Measurements from ENCODE around the gene MYRIP. TPM values are rescaled to one million over a fixed set of nuclear protein-coding genes. Genes with fewer than 3 reads are reported as not detected.
A peak's percentile ranks its signal among the peaks of the same experiment; 100 is the strongest.
"Not testable (repeated sequence)": the region's sequence is repeated elsewhere in the genome, so short reads cannot be mapped to it uniquely, and the experiment has no call there.

The MYRIP gene
- 2.5 and 2.7 TPM in 2 replicates for total RNA-seq (2014; rRNA removed; shearing (Covaris generic))
- polyA plus RNA-seq (2014; cell fraction: nucleus; rRNA removed) = 0.18 and 0.35 TPM in 2 replicates

GRCh38 chr3:39809181-39809994 is at the start of gene MYRIP:
TSS of gene MYRIP (plus strand) at chr3:39809609. CDS start at chr3:39900817, 91,208 bp downstream.
- DNase-seq (ENCODE audit: extremely low read depth, low read depth) = peak; percentile 47

- DNase-seq (ENCODE audit: extremely low read depth, low read depth) = no peak
Measured at GRCh38 chr3:39760325-39760724, 49.1 kb upstream of the MYRIP start.

GRCh38 chr3:39762537-39763070 is 46.8 kb upstream of the MYRIP start:
- no peak for DNase-seq (ENCODE audit: extremely low read depth, low read depth)

- no peak for DNase-seq (ENCODE audit: extremely low read depth, low read depth)
Measured at GRCh38 chr3:39763390-39763789, 46.0 kb upstream of the MYRIP start.

GRCh38 chr3:39765575-39765974 is 43.8 kb upstream of the MYRIP start:
- DNase-seq (ENCODE audit: extremely low read depth, low read depth) = no peak

GRCh38 chr3:39766433-39766832 is 43.0 kb upstream of the MYRIP start:
- no peak for DNase-seq (ENCODE audit: extremely low read depth, low read depth)

- not testable (repeated sequence) for DNase-seq (ENCODE audit: extremely low read depth, low read depth)
Measured at GRCh38 chr3:39766909-39767308, 42.5 kb upstream of the MYRIP start.

GRCh38 chr3:39778168-39778567 is 31.2 kb upstream of the MYRIP start:
- not testable (repeated sequence) for DNase-seq (ENCODE audit: extremely low read depth, low read depth)

- DNase-seq (ENCODE audit: extremely low read depth, low read depth) = no peak
Measured at GRCh38 chr3:39779511-39780230, 29.7 kb upstream of the MYRIP start.

GRCh38 chr3:39780352-39780751 is 29.1 kb upstream of the MYRIP start:
- no peak for DNase-seq (ENCODE audit: extremely low read depth, low read depth)

- no peak for DNase-seq (ENCODE audit: extremely low read depth, low read depth)
Measured at GRCh38 chr3:39781025-39781424, 28.4 kb upstream of the MYRIP start.

GRCh38 chr3:39781632-39782031 is 27.8 kb upstream of the MYRIP start:
- no peak for DNase-seq (ENCODE audit: extremely low read depth, low read depth)

GRCh38 chr3:39783680-39784079 is 25.7 kb upstream of the MYRIP start:
- DNase-seq (ENCODE audit: extremely low read depth, low read depth) = no peak

- no peak for DNase-seq (ENCODE audit: extremely low read depth, low read depth)
Measured at GRCh38 chr3:39784922-39785321, 24.5 kb upstream of the MYRIP start.

- no peak for DNase-seq (ENCODE audit: extremely low read depth, low read depth)
Measured at GRCh38 chr3:39788128-39788883, 21.1 kb upstream of the MYRIP start.

GRCh38 chr3:39791603-39792002 is 17.8 kb upstream of the MYRIP start:
- no peak for DNase-seq (ENCODE audit: extremely low read depth, low read depth)

- DNase-seq (ENCODE audit: extremely low read depth, low read depth) = no peak
Measured at GRCh38 chr3:39794880-39795279, 14.5 kb upstream of the MYRIP start.

GRCh38 chr3:39801216-39801615 is 8.2 kb upstream of the MYRIP start:
- DNase-seq (ENCODE audit: extremely low read depth, low read depth) = no peak

GRCh38 chr3:39802486-39802885 is 6.9 kb upstream of the MYRIP start:
- not testable (repeated sequence) for DNase-seq (ENCODE audit: extremely low read depth, low read depth)

GRCh38 chr3:39803956-39804355 is 5.5 kb upstream of the MYRIP start:
- no peak for DNase-seq (ENCODE audit: extremely low read depth, low read depth)

GRCh38 chr3:39804951-39805350 is 4.5 kb upstream of the MYRIP start:
- DNase-seq (ENCODE audit: extremely low read depth, low read depth) = no peak
